SK-N-SH treated with all-trans-retinoic acid at 6 μM for 48 hours (cell line): ENCODE measurements around the gene ARSG.

Source experiments
- PPARA ChIP-seq: fragments of 250-450 bp; sonication (Bioruptor Pico); IDR thresholded peaks from 2 replicates; pipeline ENCODE4 v1.5.0; 2020; ENCODE audit warnings: mild to moderate bottlenecking, borderline replicate concordance
- RARB ChIP-seq: fragments of 250-450 bp; sonication (Bioruptor Pico); IDR thresholded peaks from 2 replicates; pipeline ENCODE4 v1.8.0; 2021; ENCODE audit warnings: mild to moderate bottlenecking, moderate library complexity
- ZC3H10 ChIP-seq: fragments of 250-450 bp; sonication (Bioruptor Pico); IDR thresholded peaks from 2 replicates; pipeline ENCODE4 v1.5.1; 2021; ENCODE audit warnings: mild to moderate bottlenecking, moderate library complexity

DNA sequence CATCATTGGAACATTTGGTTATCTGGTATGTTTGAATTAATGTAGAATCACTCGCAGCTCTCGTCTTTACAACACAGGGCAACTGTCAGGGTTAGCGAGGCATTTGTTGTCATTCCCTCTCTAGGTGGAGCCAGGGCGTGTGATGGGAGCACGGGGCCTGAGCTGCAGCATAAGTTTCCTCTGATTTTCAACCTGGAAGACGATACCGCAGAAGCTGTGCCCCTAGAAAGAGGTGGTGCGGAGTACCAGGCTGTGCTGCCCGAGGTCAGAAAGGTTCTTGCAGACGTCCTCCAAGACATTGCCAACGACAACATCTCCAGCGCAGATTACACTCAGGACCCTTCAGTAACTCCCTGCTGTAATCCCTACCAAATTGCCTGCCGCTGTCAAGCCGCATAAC, 128.8 kb downstream of the ARSG start:
- no peak for TF ChIP-seq RARB (CRISPR knock-in tag)
- no peak for TF ChIP-seq ZC3H10 (CRISPR knock-in tag)
- TF ChIP-seq PPARA (CRISPR knock-in tag) = no peak
